A549 (cell line): ENCODE results near the gene TES. TPM values are rescaled to one million over a fixed set of nuclear protein-coding genes. Genes with fewer than 3 reads are reported as not detected.

ENCODE experiments used
- ATAC-seq, 2 experiments: fragments of 200-7000 bp in 1 of 2; fragments of >200 bp in 1 of 2; cut with Nextera tagmentation in 1 of 2; cut with Tn5 transposase in 1 of 2; 3 replicates each; pipeline versions ENCODE4 v1.8.0 to v1.9.1; 2018 to 2020; ENCODE audit warnings: mild to moderate bottlenecking in 1 of 2, moderate library complexity in 1 of 2
- CTCF ChIA-PET: fragments of 300-600 bp; sonication (Branson Sonifier 250); formaldehyde crosslinking; extraction: SDS; loops from one replicate; lab custom pipeline; 2021; ENCODE audit warnings: antibody characterized with exemption, inconsistent platforms; lab: Yijun Ruan, JAX
- POLR2A ChIA-PET: fragments of 350-600 bp; formaldehyde crosslinking; extraction: SDS; loops from one replicate; lab custom pipeline; 2021; ENCODE audit warnings: antibody characterized with exemption, inconsistent platforms; lab: Yijun Ruan, JAX
- DNase-seq, 2 experiments: peaks; one replicate each; pipeline versions ENCODE4 v3.0.0 to v3.0.0-alpha.2; 2011 to 2016; ENCODE audit warnings: low read depth in 1 of 2, low spot score in 1 of 2
- FAIRE-seq: peaks from 2 replicates; lab custom pipeline; 2011; peaks lifted over from hg19 to GRCh38; lab: Jason Lieb, UNC
- H3K27ac ChIP-seq, 2 experiments: fragments of >200 bp; sonication (Bioruptor Twin); formaldehyde crosslinking; 3 replicates each; pipeline ENCODE4 v1.5.1; 2016 to 2017
- H3K4me1 ChIP-seq: fragments of >200 bp; sonication (Bioruptor Twin); formaldehyde crosslinking; 3 replicates; pipeline ENCODE4 v1.6.1; 2016
- H3K4me2 ChIP-seq: fragments of >200 bp; sonication (Bioruptor Twin); formaldehyde crosslinking; 3 replicates; pipeline ENCODE4 v1.6.1; 2016
- H3K4me3 ChIP-seq: fragments of >200 bp; sonication (Bioruptor Twin); formaldehyde crosslinking; 3 replicates; pipeline ENCODE4 v1.5.1; 2016
- H3K9me3 ChIP-seq: fragments of >200 bp; sonication (Bioruptor Twin); formaldehyde crosslinking; 3 replicates; pipeline ENCODE4 v1.6.1; 2016
- CBX2 ChIP-seq: fragments of 200-600 bp; sonication (generic); IDR thresholded peaks from 2 replicates; pipeline ENCODE4 v1.6.1; 2016; ENCODE audit warnings: low read depth, mild to moderate bottlenecking, borderline replicate concordance
- ELK1 ChIP-seq: fragments of 150-350 bp; IDR thresholded peaks from 2 replicates; pipeline ENCODE4 v1.6.1; 2014; ENCODE audit warnings: low read depth, mild to moderate bottlenecking, low read length
- EP300 ChIP-seq, 2 experiments: fragments of >200 bp; sonication (Bioruptor Twin); formaldehyde crosslinking; IDR thresholded peaks; 2 replicates in 1 of 2; 3 replicates in 1 of 2; pipeline ENCODE4 v1.6.1; 2016 to 2017
- ESRRA ChIP-seq: fragments of 150-350 bp; IDR thresholded peaks from 2 replicates; pipeline ENCODE4 v1.6.1; 2014; ENCODE audit warnings: mild to moderate bottlenecking, low read length, borderline replicate concordance
- FOSB ChIP-seq: fragments of 250-450 bp; sonication (Bioruptor Pico); IDR thresholded peaks from 2 replicates; pipeline ENCODE4 v1.5.0; 2020; ENCODE audit warnings: mild to moderate bottlenecking, moderate library complexity
- GATA3 ChIP-seq: IDR thresholded peaks from 2 replicates; pipeline ENCODE4 v1.6.1; 2012; ENCODE audit warnings: borderline replicate concordance
- HDAC2 ChIP-seq: fragments of 200-600 bp; sonication (generic); IDR thresholded peaks from 2 replicates; pipeline ENCODE4 v1.6.1; 2016
- HEYL ChIP-seq: fragments of 250-450 bp; sonication (Bioruptor Pico); IDR thresholded peaks from 2 replicates; pipeline ENCODE4 v1.8.0; 2021; ENCODE audit warnings: mild to moderate bottlenecking, moderate library complexity
- HOXA7 ChIP-seq: fragments of 250-450 bp; sonication (Bioruptor Pico); IDR thresholded peaks from 2 replicates; pipeline ENCODE4 v1.5.0; 2020; ENCODE audit warnings: mild to moderate bottlenecking, moderate library complexity
- HOXB5 ChIP-seq: fragments of 250-450 bp; sonication (Bioruptor Pico); IDR thresholded peaks from 2 replicates; pipeline ENCODE4 v1.5.0; 2020; ENCODE audit warnings: mild to moderate bottlenecking, moderate library complexity
- JUNB ChIP-seq: fragments of >200 bp; sonication (Bioruptor Twin); formaldehyde crosslinking; IDR thresholded peaks from 2 replicates; pipeline ENCODE4 v1.6.1; 2016
- KDM1A ChIP-seq: fragments of 200-600 bp; sonication (generic); IDR thresholded peaks from 2 replicates; pipeline ENCODE4 v1.6.1; 2016; ENCODE audit warnings: low read depth, mild to moderate bottlenecking
- POLR2AphosphoS2 ChIP-seq: conservative IDR thresholded peaks from 2 replicates; pipeline ENCODE4 v1.6.1; 2012; ENCODE audit warnings: low read length, improper control_type of control experiment, inconsistent platforms
- RAD21 ChIP-seq, 2 experiments: fragments of >200 bp in 1 of 2; sonication (Bioruptor Twin) in 1 of 2; formaldehyde crosslinking in 1 of 2; IDR thresholded peaks in 1 of 2; conservative IDR thresholded peaks in 1 of 2; 2 replicates in 1 of 2; 3 replicates in 1 of 2; pipeline ENCODE4 v1.6.1; 2012 to 2018; ENCODE audit warnings: inconsistent platforms in 1 of 2
- RARB ChIP-seq: fragments of 250-450 bp; sonication (Bioruptor Pico); IDR thresholded peaks from 2 replicates; pipeline ENCODE4 v1.8.0; 2021; ENCODE audit warnings: mild to moderate bottlenecking, moderate library complexity
- SREBF2 ChIP-seq: fragments of 450-650 bp; IDR thresholded peaks from 2 replicates; pipeline ENCODE4 v1.6.1; 2014; ENCODE audit warnings: mild to moderate bottlenecking, moderate library complexity
- ZC3H11A ChIP-seq: fragments of 450-650 bp; IDR thresholded peaks from 2 replicates; pipeline ENCODE4 v1.6.1; 2014; ENCODE audit warnings: antibody characterized with exemption, mild to moderate bottlenecking
- ZNF302 ChIP-seq: fragments of 250-450 bp; sonication (Bioruptor Pico); IDR thresholded peaks from 2 replicates; pipeline ENCODE4 v1.9.0; 2021; ENCODE audit warnings: inconsistent platforms, mild to moderate bottlenecking, moderate library complexity
- WGBS: methylation state at CpG from one replicate; pipeline ENCODE4 v1.1.6; 2017; ENCODE audit errors: missing lambda C conversion rate; 5-methylcytosine and 5-hydroxymethylcytosine counted together
- polyA plus RNA-seq, 4 experiments: library from polyadenylated mRNA; depleted of rRNA in 3 of 4; stranded (reverse); fragments of >200 nt; fragmentation: RNase III in 1 of 4; extraction: RNeasy Plus Mini Kit Qiagen cat#74134 plus additional on column Dnase treatment in 1 of 4; gene quantifications; 2 replicates in 3 of 4; 3 replicates in 1 of 4; pipeline ENCODE4 v1.2.3, GENCODE V29; 2011 to 2017
- TF ChIP-seq, protein P1 (sequence below): fragments of >200 bp; sonication (Bioruptor Twin); formaldehyde crosslinking; IDR thresholded peaks from 3 replicates; pipeline ENCODE4 v1.6.1; 2016
- TF ChIP-seq, protein P2 (sequence below): IDR thresholded peaks from 2 replicates; pipeline ENCODE4 v1.6.1; 2012; ENCODE audit warnings: low read depth, borderline replicate concordance
- TF ChIP-seq, protein P3 (sequence below): fragments of 250-450 bp; sonication (Bioruptor Pico); IDR thresholded peaks from 2 replicates; pipeline ENCODE4 v1.5.0; 2020; ENCODE audit warnings: low read depth, mild to moderate bottlenecking, moderate library complexity
- TF ChIP-seq, protein P4 (sequence below): fragments of >200 bp; sonication (Bioruptor Twin); formaldehyde crosslinking; IDR thresholded peaks from 3 replicates; pipeline ENCODE4 v1.5.1; 2016

Gene TES
- polyA plus RNA-seq, 2 of the 4 experiments (the other 2 are of a cell fraction), result 45.9 to 134 TPM

DNA sequence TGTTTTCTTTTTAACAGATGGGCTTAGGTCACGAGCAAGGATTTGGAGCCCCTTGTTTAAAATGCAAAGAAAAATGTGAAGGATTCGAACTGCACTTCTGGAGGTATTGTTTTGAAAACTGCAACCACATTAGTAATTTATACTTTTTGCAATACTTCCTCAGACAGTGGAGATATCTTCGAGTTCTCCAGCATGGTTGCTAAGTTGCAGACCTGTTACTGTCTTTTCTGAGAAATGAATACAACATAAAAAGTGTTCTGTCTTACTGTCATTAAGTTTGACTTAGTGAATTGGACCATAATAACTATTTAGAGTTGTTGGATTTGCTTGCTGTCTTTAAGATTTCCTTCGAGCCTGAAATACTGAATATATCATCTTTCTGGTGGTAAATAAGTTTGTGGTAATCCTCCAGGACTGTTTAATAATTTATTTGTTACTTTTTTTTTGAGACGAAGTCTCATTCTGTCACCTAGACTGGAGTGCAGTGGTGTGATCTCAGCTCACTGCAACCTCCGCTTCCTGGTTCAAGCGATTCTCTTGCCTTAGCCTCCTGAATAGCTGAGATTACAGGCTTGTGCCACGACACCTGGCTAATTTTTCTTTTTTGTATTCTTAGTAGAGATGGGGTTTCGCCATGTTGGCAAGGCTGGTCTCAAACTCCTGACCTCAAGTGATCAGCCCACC, 24.3 kb downstream of the TES start:
- WGBS, result 84% methylated on average over 9 of the region's 9 CpGs
- no peak for TF ChIP-seq EP300 (IDR thresholded peaks at IDR 0.05)
- TF ChIP-seq, protein P1, sequence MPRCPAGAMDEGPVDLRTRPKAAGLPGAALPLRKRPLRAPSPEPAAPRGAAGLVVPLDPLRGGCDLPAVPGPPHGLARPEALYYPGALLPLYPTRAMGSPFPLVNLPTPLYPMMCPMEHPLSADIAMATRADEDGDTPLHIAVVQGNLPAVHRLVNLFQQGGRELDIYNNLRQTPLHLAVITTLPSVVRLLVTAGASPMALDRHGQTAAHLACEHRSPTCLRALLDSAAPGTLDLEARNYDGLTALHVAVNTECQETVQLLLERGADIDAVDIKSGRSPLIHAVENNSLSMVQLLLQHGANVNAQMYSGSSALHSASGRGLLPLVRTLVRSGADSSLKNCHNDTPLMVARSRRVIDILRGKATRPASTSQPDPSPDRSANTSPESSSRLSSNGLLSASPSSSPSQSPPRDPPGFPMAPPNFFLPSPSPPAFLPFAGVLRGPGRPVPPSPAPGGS, result no peak
- no peak for TF ChIP-seq HDAC2
- TF ChIP-seq GATA3, result no peak
- no peak for TF ChIP-seq ESRRA
- no peak for TF ChIP-seq RAD21 (conservative IDR thresholded peaks at IDR 0.05 in 1 of 2, IDR thresholded peaks at IDR 0.05 in 1 of 2)
- TF ChIP-seq SREBF2, result no peak
- no peak for TF ChIP-seq POLR2AphosphoS2
- TF ChIP-seq HOXB5 (CRISPR knock-in tag), result no peak
- TF ChIP-seq KDM1A, result no peak
- TF ChIP-seq, protein P2, sequence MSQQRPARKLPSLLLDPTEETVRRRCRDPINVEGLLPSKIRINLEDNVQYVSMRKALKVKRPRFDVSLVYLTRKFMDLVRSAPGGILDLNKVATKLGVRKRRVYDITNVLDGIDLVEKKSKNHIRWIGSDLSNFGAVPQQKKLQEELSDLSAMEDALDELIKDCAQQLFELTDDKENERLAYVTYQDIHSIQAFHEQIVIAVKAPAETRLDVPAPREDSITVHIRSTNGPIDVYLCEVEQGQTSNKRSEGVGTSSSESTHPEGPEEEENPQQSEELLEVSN, result no peak
- no peak for TF ChIP-seq RARB (CRISPR knock-in tag)
- DNase-seq (no peak), FAIRE-seq (no peak), ATAC-seq (no peak)
- Histone ChIP-seq H3K27ac (no peak overlapping the region), H3K4me3 (no peak overlapping the region), H3K4me1 (peaks cover 49% of the 10 kb centered on the region), H3K4me2 (no peak overlapping the region), H3K9me3 (no peaks in the 10 kb centered on the region)
- POLR2A ChIA-PET, result interaction anchor here (1.2 kb wide), 1 partner anchor 58 kb away, joined by 3 read pairs; no protein-coding TSS in a partner anchor
- CTCF ChIA-PET, result interaction anchor here (1.1 to 16.2 kb wide), 8 partner anchors 15 to 63 kb away, joined by 3 to 385 read pairs (median 16); partner anchors contain the start of gene TES

- TF ChIP-seq ELK1 (no peak), FOSB (CRISPR knock-in tag) (no peak), ZNF302 (CRISPR knock-in tag) (no peak), HOXB5 (CRISPR knock-in tag) (no peak), ZC3H11A (no peak), SREBF2 (no peak), CBX2 (no peak), HOXA7 (CRISPR knock-in tag) (no peak), HEYL (no peak), JUNB (no peak), POLR2AphosphoS2 (no peak)
- TF ChIP-seq, protein P3, sequence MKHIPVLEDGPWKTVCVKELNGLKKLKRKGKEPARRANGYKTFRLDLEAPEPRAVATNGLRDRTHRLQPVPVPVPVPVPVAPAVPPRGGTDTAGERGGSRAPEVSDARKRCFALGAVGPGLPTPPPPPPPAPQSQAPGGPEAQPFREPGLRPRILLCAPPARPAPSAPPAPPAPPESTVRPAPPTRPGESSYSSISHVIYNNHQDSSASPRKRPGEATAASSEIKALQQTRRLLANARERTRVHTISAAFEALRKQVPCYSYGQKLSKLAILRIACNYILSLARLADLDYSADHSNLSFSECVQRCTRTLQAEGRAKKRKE, result no peak
- TF ChIP-seq, protein P4, sequence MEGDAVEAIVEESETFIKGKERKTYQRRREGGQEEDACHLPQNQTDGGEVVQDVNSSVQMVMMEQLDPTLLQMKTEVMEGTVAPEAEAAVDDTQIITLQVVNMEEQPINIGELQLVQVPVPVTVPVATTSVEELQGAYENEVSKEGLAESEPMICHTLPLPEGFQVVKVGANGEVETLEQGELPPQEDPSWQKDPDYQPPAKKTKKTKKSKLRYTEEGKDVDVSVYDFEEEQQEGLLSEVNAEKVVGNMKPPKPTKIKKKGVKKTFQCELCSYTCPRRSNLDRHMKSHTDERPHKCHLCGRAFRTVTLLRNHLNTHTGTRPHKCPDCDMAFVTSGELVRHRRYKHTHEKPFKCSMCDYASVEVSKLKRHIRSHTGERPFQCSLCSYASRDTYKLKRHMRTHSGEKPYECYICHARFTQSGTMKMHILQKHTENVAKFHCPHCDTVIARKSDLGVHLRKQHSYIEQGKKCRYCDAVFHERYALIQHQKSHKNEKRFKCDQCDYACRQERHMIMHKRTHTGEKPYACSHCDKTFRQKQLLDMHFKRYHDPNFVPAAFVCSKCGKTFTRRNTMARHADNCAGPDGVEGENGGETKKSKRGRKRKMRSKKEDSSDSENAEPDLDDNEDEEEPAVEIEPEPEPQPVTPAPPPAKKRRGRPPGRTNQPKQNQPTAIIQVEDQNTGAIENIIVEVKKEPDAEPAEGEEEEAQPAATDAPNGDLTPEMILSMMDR, result no peak
- DNase-seq (no peak), FAIRE-seq (no peak), ATAC-seq (peak in 1 of 2 experiments; percentile 16; a peak in 1 of 6 replicates)
- Histone ChIP-seq H3K27ac (no peak overlapping the region), H3K4me2 (no peak overlapping the region), H3K4me3 (no peak overlapping the region), H3K4me1 (peaks cover 43% of the 10 kb centered on the region), H3K9me3 (no peaks in the 10 kb centered on the region)
- ChIA-PET CTCF (interaction anchor here (0.6 to 16.2 kb wide), 32 partner anchors 9 to 891 kb away, joined by 3 to 385 read pairs (median 6); partner anchors contain the start of gene TES), POLR2A (interaction anchor here (1.2 to 1.4 kb wide), 2 partner anchors 55 to 58 kb away, joined by 3 to 7 read pairs; no protein-coding TSS in a partner anchor)
Observed at GRCh38 chr7:116235380-116235779, 25.0 kb downstream of the TES start.
